Nephron progenitor cell (in vitro differentiated cells): Measurements from ENCODE around the gene CA11.
"Not testable (repeated sequence)": the region's sequence is repeated elsewhere in the genome, so short reads cannot be mapped to it uniquely, and the experiment has no call there.

Experiments used
- DNase-seq: peaks from one replicate; pipeline ENCODE4 v3.0.0; 2021
- H3K27ac Mint-ChIP-seq: 2 replicates; pipeline ENCODE4 v1.8.0; 2021; ENCODE audit warnings: mild to moderate bottlenecking, moderate library complexity, mixed read lengths
- H3K27me3 Mint-ChIP-seq: 2 replicates; pipeline ENCODE4 v1.8.0; 2021; ENCODE audit warnings: mild to moderate bottlenecking, low read depth, mixed read lengths; ENCODE audit not compliant: poor library complexity
- H3K36me3 Mint-ChIP-seq: 2 replicates; pipeline ENCODE4 v1.8.0; 2021; ENCODE audit warnings: low read depth, mixed read lengths
- H3K4me1 Mint-ChIP-seq: 2 replicates; pipeline ENCODE4 v1.8.0; 2021; ENCODE audit warnings: mixed read lengths
- H3K4me3 Mint-ChIP-seq: 2 replicates; pipeline ENCODE4 v1.8.0; 2021; ENCODE audit warnings: mild to moderate bottlenecking, moderate library complexity, mixed read lengths
- H3K9me3 Mint-ChIP-seq: 2 replicates; pipeline ENCODE4 v1.8.0; 2021; ENCODE audit warnings: mild to moderate bottlenecking, moderate library complexity, mixed read lengths
- CTCF ChIP-seq: fragments of 200-600 bp; sonication (generic); IDR thresholded peaks from 2 replicates; pipeline ENCODE4 v1.5.0; 2021; ENCODE audit warnings: antibody characterized with exemption

The CA11 gene

GRCh38 chr19:48658483-48658882, 12.5 kb upstream of the CA11 start:
- Mint-ChIP-seq H3K36me3 (no peaks in the 10 kb centered on the region), H3K27ac (peak overlapping the region; percentile 2), H3K9me3 (no peaks in the 10 kb centered on the region)

GRCh38 chr19:48657828-48658227, 11.8 kb upstream of the CA11 start:
- H3K27ac Mint-ChIP-seq, H3K9me3 Mint-ChIP-seq, H3K36me3 Mint-ChIP-seq, H3K4me3 Mint-ChIP-seq, DNase-seq: not testable (repeated sequence)
- H3K4me1 Mint-ChIP-seq: peaks cover 32% of the 10 kb centered on the region
- H3K27me3 Mint-ChIP-seq: peaks cover 11% of the 10 kb centered on the region

More at GRCh38 chr19:48658483-48658882, 12.5 kb upstream of the CA11 start:
- Mint-ChIP-seq H3K4me3 (no peak overlapping the region), H3K27me3 (peaks cover 11% of the 10 kb centered on the region), H3K4me1 (peaks cover 36% of the 10 kb centered on the region)
- no peak for DNase-seq
- no peak for TF ChIP-seq CTCF

GRCh38 chr19:48656840-48657474, 11.0 kb upstream of the CA11 start:
- no peak for DNase-seq
- no peak overlapping the region for H3K4me3 Mint-ChIP-seq
- H3K9me3 Mint-ChIP-seq: no peaks in the 10 kb centered on the region
- no peaks in the 10 kb centered on the region for H3K36me3 Mint-ChIP-seq
- no peak for TF ChIP-seq CTCF
- no peak overlapping the region for H3K27ac Mint-ChIP-seq
- H3K27me3 Mint-ChIP-seq: peaks cover 11% of the 10 kb centered on the region
- peaks cover 26% of the 10 kb centered on the region for H3K4me1 Mint-ChIP-seq

GRCh38 chr19:48654299-48655059, 8.5 kb upstream of the CA11 start:
- no peak overlapping the region for H3K4me3 Mint-ChIP-seq
- no peak for TF ChIP-seq CTCF
- H3K36me3 Mint-ChIP-seq: no peaks in the 10 kb centered on the region
- H3K27me3 Mint-ChIP-seq: peaks cover 11% of the 10 kb centered on the region
- peak overlapping the region; percentile 89 for H3K27ac Mint-ChIP-seq
- no peak for DNase-seq
- peaks cover 21% of the 10 kb centered on the region for H3K4me1 Mint-ChIP-seq
- H3K9me3 Mint-ChIP-seq: no peaks in the 10 kb centered on the region

GRCh38 chr19:48651683-48652048, 5.7 kb upstream of the CA11 start:
- Mint-ChIP-seq H3K36me3 (no peaks in the 10 kb centered on the region), H3K27me3 (peaks cover 2% of the 10 kb centered on the region), H3K4me1 (peaks cover 27% of the 10 kb centered on the region), H3K27ac (no peak overlapping the region), H3K9me3 (no peaks in the 10 kb centered on the region), H3K4me3 (no peak overlapping the region)
- no peak for DNase-seq
- no peak for TF ChIP-seq CTCF

GRCh38 chr19:48650974-48651682, 5.1 kb upstream of the CA11 start:
- Mint-ChIP-seq H3K4me1 (peaks cover 25% of the 10 kb centered on the region), H3K27ac (no peak overlapping the region), H3K4me3 (no peak overlapping the region), H3K9me3 (no peaks in the 10 kb centered on the region), H3K27me3 (peaks cover 2% of the 10 kb centered on the region), H3K36me3 (no peaks in the 10 kb centered on the region)
- no peak for TF ChIP-seq CTCF
- no peak for DNase-seq
